Measurements from ENCODE around the gene KIF26B.

GRCh38 chr1:245541369-245541768 is 386.6 kb downstream of the KIF26B start:
- TF ChIP-seq ZNF274 (IDR thresholded peaks at IDR 0.05; ENCODE audit: low read depth, low read length) (no peak), YY1 (IDR thresholded peaks at IDR 0.05; ENCODE audit: insufficient read depth, insufficient read length) (no peak)

Measured in NT2/D1 (cell line).